ENCODE results near the gene GLI3. TPM values are rescaled to one million over a fixed set of nuclear protein-coding genes. Genes with fewer than 3 reads are reported as not detected.

The GLI3 gene
- total RNA-seq, 1 experiment from 2014 or later, result 23.1 TPM

DNA sequence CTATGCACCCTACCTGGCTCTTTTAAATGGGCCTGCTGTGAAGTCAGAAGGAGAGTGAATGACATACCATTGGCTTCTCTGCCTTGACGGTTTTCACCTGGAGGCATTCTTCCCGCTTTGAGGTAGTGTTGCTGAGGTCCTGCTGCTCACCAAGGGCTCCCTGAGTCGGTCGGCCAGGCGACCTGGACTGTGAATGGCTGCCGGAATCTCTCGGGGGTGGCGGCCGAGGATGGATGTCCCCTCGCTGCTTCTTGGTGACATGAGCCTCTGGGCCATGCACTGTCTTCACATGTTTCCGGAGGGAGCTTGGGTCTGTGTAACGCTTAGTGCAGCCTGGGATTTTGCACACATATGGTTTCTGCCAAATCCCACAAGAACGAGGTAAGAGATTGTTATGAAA lies 264.7 kb downstream of the GLI3 start:
- ChIA-PET CTCF (interaction anchor here (1.3 to 9.6 kb wide), 2 partner anchors 29 to 99 kb away, joined by 5 to 137 read pairs; no protein-coding TSS in a partner anchor), POLR2A (no interaction called here)
- Mint-ChIP-seq H3K36me3 (ENCODE audit: insufficient read depth, unreplicated experiment) (peaks cover 48% of the 10 kb centered on the region), H3K4me1 (ENCODE audit: insufficient read depth, unreplicated experiment) (peaks cover 39% of the 10 kb centered on the region), H3K27me3 (ENCODE audit: insufficient read depth, unreplicated experiment) (no peaks in the 10 kb centered on the region), H3K4me3 (ENCODE audit: unreplicated experiment) (no peak overlapping the region), H3K27ac (ENCODE audit: low read depth, unreplicated experiment) (no peak overlapping the region), H3K9me3 (ENCODE audit: unreplicated experiment) (no peaks in the 10 kb centered on the region)
- TF ChIP-seq, protein P1, sequence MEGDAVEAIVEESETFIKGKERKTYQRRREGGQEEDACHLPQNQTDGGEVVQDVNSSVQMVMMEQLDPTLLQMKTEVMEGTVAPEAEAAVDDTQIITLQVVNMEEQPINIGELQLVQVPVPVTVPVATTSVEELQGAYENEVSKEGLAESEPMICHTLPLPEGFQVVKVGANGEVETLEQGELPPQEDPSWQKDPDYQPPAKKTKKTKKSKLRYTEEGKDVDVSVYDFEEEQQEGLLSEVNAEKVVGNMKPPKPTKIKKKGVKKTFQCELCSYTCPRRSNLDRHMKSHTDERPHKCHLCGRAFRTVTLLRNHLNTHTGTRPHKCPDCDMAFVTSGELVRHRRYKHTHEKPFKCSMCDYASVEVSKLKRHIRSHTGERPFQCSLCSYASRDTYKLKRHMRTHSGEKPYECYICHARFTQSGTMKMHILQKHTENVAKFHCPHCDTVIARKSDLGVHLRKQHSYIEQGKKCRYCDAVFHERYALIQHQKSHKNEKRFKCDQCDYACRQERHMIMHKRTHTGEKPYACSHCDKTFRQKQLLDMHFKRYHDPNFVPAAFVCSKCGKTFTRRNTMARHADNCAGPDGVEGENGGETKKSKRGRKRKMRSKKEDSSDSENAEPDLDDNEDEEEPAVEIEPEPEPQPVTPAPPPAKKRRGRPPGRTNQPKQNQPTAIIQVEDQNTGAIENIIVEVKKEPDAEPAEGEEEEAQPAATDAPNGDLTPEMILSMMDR (IDR thresholded peaks at IDR 0.05; ENCODE audit: unreplicated experiment), result no peak
- no TSS peak for BruUV-seq (replicated peaks)
- DNase-seq (ENCODE audit: unreplicated experiment), result no peak
- intact Hi-C loops (cut with micrococcal nuclease), result no loop called here

DNA sequence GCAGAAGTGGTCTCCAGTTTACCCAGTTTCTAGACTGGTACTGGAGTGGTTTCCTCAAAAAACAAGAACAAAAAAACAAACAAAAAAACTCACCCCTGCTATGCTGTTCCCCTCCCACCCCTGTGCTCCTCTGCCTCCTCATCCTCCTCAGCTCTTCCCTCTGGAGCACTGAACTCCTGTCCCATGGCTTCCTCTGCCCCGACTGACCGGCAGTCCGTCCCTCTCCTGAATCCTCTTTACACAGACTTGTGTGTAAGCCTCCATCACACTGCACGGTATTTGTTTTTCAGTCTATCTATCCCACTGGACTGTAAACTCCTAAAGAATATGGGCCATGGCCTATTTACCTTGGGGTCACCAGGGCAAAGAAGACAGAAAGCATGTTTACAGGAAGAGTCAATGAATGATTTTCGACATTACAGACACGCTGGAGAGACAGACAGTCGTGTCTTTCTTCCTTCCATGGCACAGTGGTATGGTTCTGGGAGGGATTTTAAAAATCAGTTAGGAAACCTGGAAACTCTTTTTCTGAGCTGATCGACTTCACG lies 265.3 kb downstream of the GLI3 start:
- Mint-ChIP-seq H3K4me3 (ENCODE audit: unreplicated experiment) (no peak overlapping the region), H3K27ac (ENCODE audit: low read depth, unreplicated experiment) (no peak overlapping the region), H3K9me3 (ENCODE audit: unreplicated experiment) (no peaks in the 10 kb centered on the region), H3K36me3 (ENCODE audit: insufficient read depth, unreplicated experiment) (peaks cover 54% of the 10 kb centered on the region), H3K27me3 (ENCODE audit: insufficient read depth, unreplicated experiment) (no peaks in the 10 kb centered on the region), H3K4me1 (ENCODE audit: insufficient read depth, unreplicated experiment) (peaks cover 40% of the 10 kb centered on the region)
- POLR2A ChIA-PET, result no interaction called here
- TF ChIP-seq, protein P1 (IDR thresholded peaks at IDR 0.05; ENCODE audit: unreplicated experiment), result no peak
- CTCF ChIA-PET, result interaction anchor here (1.1 to 9.6 kb wide), 3 partner anchors 10 to 100 kb away, joined by 3 to 137 read pairs (median 5); no protein-coding TSS in a partner anchor
- intact Hi-C loops (cut with micrococcal nuclease), result no loop called here
- no peak for DNase-seq (ENCODE audit: unreplicated experiment)
- BruUV-seq (replicated peaks), result no TSS peak

GRCh38 chr7:41970941-41971340 lies 266.1 kb downstream of the GLI3 start:
- BruUV-seq (replicated peaks), result no TSS peak
- H3K27me3 Mint-ChIP-seq (ENCODE audit: insufficient read depth, unreplicated experiment), result no peaks in the 10 kb centered on the region
- no peaks in the 10 kb centered on the region for H3K9me3 Mint-ChIP-seq (ENCODE audit: unreplicated experiment)
- no peak overlapping the region for H3K27ac Mint-ChIP-seq (ENCODE audit: low read depth, unreplicated experiment)
- H3K4me3 Mint-ChIP-seq (ENCODE audit: unreplicated experiment), result no peak overlapping the region
- DNase-seq (ENCODE audit: unreplicated experiment), result no peak
- TF ChIP-seq, protein P1 (IDR thresholded peaks at IDR 0.05; ENCODE audit: unreplicated experiment), result no peak
- peaks cover 36% of the 10 kb centered on the region for H3K4me1 Mint-ChIP-seq (ENCODE audit: insufficient read depth, unreplicated experiment)
- POLR2A ChIA-PET, result interaction anchor here (1.4 kb wide), 1 partner anchor 15 kb away, joined by 5 read pairs; no protein-coding TSS in a partner anchor
- peaks cover 57% of the 10 kb centered on the region for H3K36me3 Mint-ChIP-seq (ENCODE audit: insufficient read depth, unreplicated experiment)
- intact Hi-C loops (cut with micrococcal nuclease), result no loop called here
- CTCF ChIA-PET, result interaction anchor here (1.0 to 1.1 kb wide), 2 partner anchors 9 to 28 kb away, joined by 3 read pairs; no protein-coding TSS in a partner anchor

DNA sequence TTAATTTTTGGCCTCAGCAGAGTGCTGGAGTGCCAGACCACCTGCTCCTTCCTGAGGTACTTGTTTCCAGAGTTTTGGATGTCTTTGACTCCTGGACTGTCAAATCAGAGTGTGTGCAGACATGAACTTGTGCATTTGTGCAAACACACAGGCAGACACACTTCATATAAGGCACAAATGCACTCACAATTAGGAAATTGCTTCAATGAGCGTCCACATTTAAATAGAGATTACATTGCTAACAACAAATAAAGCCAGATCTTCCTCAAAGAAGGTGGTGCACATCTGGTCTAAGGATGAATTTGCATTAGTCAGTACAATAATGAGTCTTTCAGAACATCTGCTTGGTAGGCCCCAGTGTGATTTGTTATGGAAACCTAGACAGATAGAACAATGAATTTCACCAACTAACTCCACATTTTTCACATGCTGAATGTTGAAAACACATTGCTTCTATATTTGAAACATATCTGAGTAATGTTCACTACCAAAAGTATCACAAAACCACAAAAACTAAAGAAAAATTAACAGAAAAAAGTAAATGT lies 267.4 kb downstream of the GLI3 start:
- Mint-ChIP-seq H3K36me3 (ENCODE audit: insufficient read depth, unreplicated experiment) (peaks cover 67% of the 10 kb centered on the region), H3K4me3 (ENCODE audit: unreplicated experiment) (no peak overlapping the region), H3K27me3 (ENCODE audit: insufficient read depth, unreplicated experiment) (no peaks in the 10 kb centered on the region), H3K9me3 (ENCODE audit: unreplicated experiment) (no peaks in the 10 kb centered on the region), H3K27ac (ENCODE audit: low read depth, unreplicated experiment) (no peak overlapping the region), H3K4me1 (ENCODE audit: insufficient read depth, unreplicated experiment) (peaks cover 23% of the 10 kb centered on the region)
- DNase-seq (ENCODE audit: unreplicated experiment), result no peak
- ChIA-PET CTCF (no interaction called here), POLR2A (interaction anchor here (1.4 kb wide), 1 partner anchor 14 kb away, joined by 5 read pairs; no protein-coding TSS in a partner anchor)
- TF ChIP-seq, protein P1 (IDR thresholded peaks at IDR 0.05; ENCODE audit: unreplicated experiment), result no peak
- intact Hi-C loops (cut with micrococcal nuclease), result no loop called here
- no TSS peak for BruUV-seq (replicated peaks)

Measured in MCF 10A (cell line).